GM23338 (cell line): ENCODE data around the gene KRT2. TPM values are rescaled to one million over a fixed set of nuclear protein-coding genes. Genes with fewer than 3 reads are reported as not detected.

ENCODE experiments used
- ATAC-seq: fragments of 200-7000 bp; cut with Tn5 transposase; 3 replicates; pipeline ENCODE4 v1.9.1; 2020
- DNase-seq: peaks from one replicate; pipeline ENCODE4 v3.0.0-alpha.2; 2015; ENCODE audit warnings: low spot score
- H2AFZ ChIP-seq: fragments of 200-600 bp; sonication (generic); 2 replicates; pipeline ENCODE4 v1.8.0; 2016; ENCODE audit warnings: antibody characterized with exemption, mild to moderate bottlenecking, moderate library complexity
- H3F3A ChIP-seq: fragments of 200-600 bp; sonication (generic); replicated peaks from 2 replicates; pipeline ENCODE4 v1.8.0; 2017; ENCODE audit warnings: antibody characterized with exemption, mixed run types, low read depth
- H3K27ac ChIP-seq: fragments of 200-600 bp; sonication (generic); 2 replicates; pipeline ENCODE4 v1.6.1; 2016; ENCODE audit warnings: low read depth
- H3K27me3 ChIP-seq: fragments of 200-600 bp; sonication (generic); 2 replicates; pipeline ENCODE4 v1.8.0; 2016; ENCODE audit warnings: mild to moderate bottlenecking, mixed run types, moderate library complexity; ENCODE audit not compliant: insufficient read depth
- H3K36me3 ChIP-seq: fragments of 200-600 bp; sonication (generic); 2 replicates; pipeline ENCODE4 v1.8.0; 2016; ENCODE audit warnings: mild to moderate bottlenecking; ENCODE audit not compliant: insufficient read depth
- H3K4me1 ChIP-seq: fragments of 200-600 bp; sonication (generic); 2 replicates; pipeline ENCODE4 v1.8.0; 2016; ENCODE audit warnings: mild to moderate bottlenecking, moderate library complexity; ENCODE audit not compliant: insufficient read depth
- H3K4me2 ChIP-seq: fragments of 200-600 bp; sonication (generic); 2 replicates; pipeline ENCODE4 v1.7.1; 2017; ENCODE audit warnings: mixed run types
- H3K4me3 ChIP-seq: fragments of 200-600 bp; sonication (generic); 2 replicates; pipeline ENCODE4 v1.6.1; 2016; ENCODE audit warnings: mixed run types
- H3K79me2 ChIP-seq: fragments of 200-600 bp; sonication (generic); replicated peaks from 2 replicates; pipeline ENCODE4 v1.8.0; 2017; ENCODE audit warnings: mild to moderate bottlenecking; ENCODE audit not compliant: insufficient read depth
- H3K9me2 ChIP-seq: fragments of 200-600 bp; sonication (generic); 2 replicates; pipeline ENCODE4 v1.8.0; 2017; ENCODE audit not compliant: insufficient read depth
- H4K20me1 ChIP-seq: fragments of 200-600 bp; sonication (generic); replicated peaks from 2 replicates; pipeline ENCODE4 v1.8.0; 2017; ENCODE audit warnings: mild to moderate bottlenecking; ENCODE audit not compliant: insufficient read depth
- H3K27ac Mint-ChIP-seq: 2 replicates; pipeline ENCODE4 v1.8.0; 2020; ENCODE audit warnings: inconsistent platforms, mild to moderate bottlenecking, moderate library complexity, mixed read lengths
- H3K27me3 Mint-ChIP-seq: 3 replicates; pipeline ENCODE4 v1.8.0; 2022; ENCODE audit warnings: low read depth, mild to moderate bottlenecking, moderate library complexity, mixed read lengths, inconsistent platforms; ENCODE audit not compliant: insufficient read depth, poor library complexity
- H3K36me3 Mint-ChIP-seq: 3 replicates; pipeline ENCODE4 v1.8.0; 2021; ENCODE audit warnings: low read depth, mild to moderate bottlenecking, inconsistent platforms, moderate library complexity, mixed read lengths
- H3K4me1 Mint-ChIP-seq: 3 replicates; pipeline ENCODE4 v1.8.0; 2020; ENCODE audit warnings: mild to moderate bottlenecking, inconsistent platforms, mixed read lengths
- H3K4me3 Mint-ChIP-seq: 3 replicates; pipeline ENCODE4 v1.8.0; 2021; ENCODE audit warnings: moderate library complexity, mild to moderate bottlenecking, inconsistent platforms, mixed read lengths
- H3K9me3 Mint-ChIP-seq: 3 replicates; pipeline ENCODE4 v1.8.0; 2020; ENCODE audit warnings: moderate library complexity, mild to moderate bottlenecking, inconsistent platforms, mixed read lengths
- CREB1 ChIP-seq: fragments of 250-450 bp; sonication (Bioruptor Pico); IDR thresholded peaks from 2 replicates; pipeline ENCODE4 v1.5.0; 2020; ENCODE audit warnings: low read depth, mild to moderate bottlenecking, moderate library complexity
- ETS1 ChIP-seq: IDR thresholded peaks from 2 replicates; pipeline ENCODE4 v1.6.1; 2016; ENCODE audit warnings: antibody characterized with exemption
- EZH2 ChIP-seq: fragments of 200-600 bp; sonication (generic); IDR thresholded peaks from one replicate; pipeline ENCODE4 v1.8.0; 2017; ENCODE audit warnings: antibody characterized with exemption, mild to moderate bottlenecking, low read depth; ENCODE audit not compliant: unreplicated experiment
- EZH2phosphoT487 ChIP-seq: fragments of 200-600 bp; sonication (generic); IDR thresholded peaks from one replicate; pipeline ENCODE4 v1.8.1; 2018; ENCODE audit warnings: antibody characterized with exemption; ENCODE audit not compliant: unreplicated experiment
- POLR2AphosphoS5 ChIP-seq: IDR thresholded peaks from 2 replicates; pipeline ENCODE4 v1.6.1; 2016; ENCODE audit warnings: antibody characterized with exemption, low read depth
- REST ChIP-seq: IDR thresholded peaks from one replicate; pipeline ENCODE4 v1.6.1; 2018; ENCODE audit warnings: antibody characterized with exemption; ENCODE audit not compliant: unreplicated experiment
- ZNF114 ChIP-seq: fragments of 250-450 bp; sonication (Bioruptor Pico); IDR thresholded peaks from 2 replicates; pipeline ENCODE4 v1.5.0; 2020; ENCODE audit warnings: mild to moderate bottlenecking, moderate library complexity
- ZNF331 ChIP-seq: fragments of 250-450 bp; sonication (Bioruptor Pico); IDR thresholded peaks from 2 replicates; pipeline ENCODE4 v1.5.0; 2020; ENCODE audit warnings: low read depth, mild to moderate bottlenecking, moderate library complexity
- ZNF462 ChIP-seq: fragments of 250-450 bp; sonication (Bioruptor Pico); IDR thresholded peaks from 2 replicates; pipeline ENCODE4 v1.5.0; 2020; ENCODE audit warnings: mild to moderate bottlenecking, moderate library complexity
- polyA plus RNA-seq: library from polyadenylated mRNA; unstranded; fragments of >200 nt; fragmentation: Nextera tagmentation; extraction: Ambion mirVana; gene quantifications from 2 replicates; pipeline ENCODE4 v1.2.1, GENCODE V29; 2016
- total RNA-seq: library from RNA; depleted of rRNA; stranded (reverse); fragments of >200 nt; shearing (Covaris generic); gene quantifications from 2 replicates; pipeline ENCODE4 v1.2.3, GENCODE V29; 2014

KRT2 gene
- total and polyA plus RNA-seq, 2 experiments from 2014 or later = not detected

- H3K9me2 ChIP-seq = peaks cover 3% of the 10 kb centered on the region; the same call in 1 of the 2 replicates
- ATAC-seq (no peak), DNase-seq (no peak)
- no peak overlapping the region for H3K4me2 ChIP-seq
- Mint-ChIP-seq H3K4me3 (no peak overlapping the region), H3K4me1 (no peaks in the 10 kb centered on the region), H3K36me3 (no peaks in the 10 kb centered on the region), H3K27me3 (no peaks in the 10 kb centered on the region), H3K9me3 (no peaks in the 10 kb centered on the region), H3K27ac (no peak overlapping the region)
- no peaks in the 10 kb centered on the region for H4K20me1 ChIP-seq
- H3K79me2 ChIP-seq = no peaks in the 10 kb centered on the region
- H3F3A ChIP-seq = no peaks in the 10 kb centered on the region
- no peaks in the 10 kb centered on the region for H3K27me3 ChIP-seq
- TF ChIP-seq REST (no peak), CREB1 (CRISPR knock-in tag) (no peak)
- no peak overlapping the region for H3K4me3 ChIP-seq
- no peaks in the 10 kb centered on the region for H3K36me3 ChIP-seq
- no peak overlapping the region for H3K27ac ChIP-seq
- H2AFZ ChIP-seq = no peak overlapping the region
- no peaks in the 10 kb centered on the region for H3K4me1 ChIP-seq
Measured at GRCh38 chr12:52674433-52674775, 22.4 kb upstream of the KRT2 start.

- no peak overlapping the region for H3K4me2 ChIP-seq
- no peak for ATAC-seq
- no peaks in the 10 kb centered on the region for H3K4me1 Mint-ChIP-seq
- H3K4me3 ChIP-seq = no peak overlapping the region
- H3K79me2 ChIP-seq = no peaks in the 10 kb centered on the region
- H3K9me3 Mint-ChIP-seq = no peaks in the 10 kb centered on the region
- no peaks in the 10 kb centered on the region for H3K27me3 ChIP-seq
- no peaks in the 10 kb centered on the region for H3K36me3 Mint-ChIP-seq
- H3K4me3 Mint-ChIP-seq = no peak overlapping the region
- H3K27me3 Mint-ChIP-seq = no peaks in the 10 kb centered on the region
- H3K36me3 ChIP-seq = no peaks in the 10 kb centered on the region
- no peaks in the 10 kb centered on the region for H4K20me1 ChIP-seq
- no peak overlapping the region for H2AFZ ChIP-seq
- H3F3A ChIP-seq = no peaks in the 10 kb centered on the region
- no peak overlapping the region for H3K27ac ChIP-seq
- H3K9me2 ChIP-seq = no peaks in the 10 kb centered on the region
- no peaks in the 10 kb centered on the region for H3K4me1 ChIP-seq
- H3K27ac Mint-ChIP-seq = no peak overlapping the region
- DNase-seq = no peak
- TF ChIP-seq ETS1 (no peak), POLR2AphosphoS5 (no peak), ZNF462 (CRISPR knock-in tag) (no peak), ZNF114 (CRISPR knock-in tag) (no peak), CREB1 (CRISPR knock-in tag) (no peak), EZH2 (no peak), EZH2phosphoT487 (no peak), ZNF331 (CRISPR knock-in tag) (no peak)
Measured at GRCh38 chr12:52673713-52674432, 21.9 kb upstream of the KRT2 start.
